ENCODE measurements around the gene RBFOX2.

RBFOX2 gene

DNA sequence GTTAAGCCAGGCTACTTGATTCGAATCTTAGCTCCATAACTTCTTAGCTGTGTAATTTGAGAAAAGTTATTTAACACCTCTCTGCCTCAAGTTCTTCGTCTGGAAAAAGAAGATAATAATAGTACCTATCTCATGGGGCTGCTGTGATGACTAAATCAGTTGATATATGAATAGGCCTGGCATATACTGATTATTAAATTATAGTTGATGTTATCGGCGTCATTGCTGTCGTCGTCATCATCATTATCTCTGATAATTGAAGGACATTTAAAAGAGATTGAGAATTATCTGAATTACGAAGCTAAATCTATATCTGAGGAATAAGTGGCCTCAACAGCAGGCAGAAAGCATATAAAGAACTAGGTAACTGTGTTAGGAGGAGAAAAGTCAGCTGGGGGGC is 165.9 kb downstream of the RBFOX2 start:
- TF ChIP-seq SIN3A (IDR thresholded peaks at IDR 0.05; ENCODE audit: borderline replicate concordance, insufficient read depth, low read length) = no peak
- no peak for TF ChIP-seq FOXP2 (optimal IDR thresholded peaks at IDR 0.05; ENCODE audit: borderline replicate concordance, extremely low read depth, extremely low read length, insufficient read depth)
- TF ChIP-seq POLR2AphosphoS5 (IDR thresholded peaks at IDR 0.05; ENCODE audit: low read depth, low read length) = no peak
- TF ChIP-seq, protein P1, sequence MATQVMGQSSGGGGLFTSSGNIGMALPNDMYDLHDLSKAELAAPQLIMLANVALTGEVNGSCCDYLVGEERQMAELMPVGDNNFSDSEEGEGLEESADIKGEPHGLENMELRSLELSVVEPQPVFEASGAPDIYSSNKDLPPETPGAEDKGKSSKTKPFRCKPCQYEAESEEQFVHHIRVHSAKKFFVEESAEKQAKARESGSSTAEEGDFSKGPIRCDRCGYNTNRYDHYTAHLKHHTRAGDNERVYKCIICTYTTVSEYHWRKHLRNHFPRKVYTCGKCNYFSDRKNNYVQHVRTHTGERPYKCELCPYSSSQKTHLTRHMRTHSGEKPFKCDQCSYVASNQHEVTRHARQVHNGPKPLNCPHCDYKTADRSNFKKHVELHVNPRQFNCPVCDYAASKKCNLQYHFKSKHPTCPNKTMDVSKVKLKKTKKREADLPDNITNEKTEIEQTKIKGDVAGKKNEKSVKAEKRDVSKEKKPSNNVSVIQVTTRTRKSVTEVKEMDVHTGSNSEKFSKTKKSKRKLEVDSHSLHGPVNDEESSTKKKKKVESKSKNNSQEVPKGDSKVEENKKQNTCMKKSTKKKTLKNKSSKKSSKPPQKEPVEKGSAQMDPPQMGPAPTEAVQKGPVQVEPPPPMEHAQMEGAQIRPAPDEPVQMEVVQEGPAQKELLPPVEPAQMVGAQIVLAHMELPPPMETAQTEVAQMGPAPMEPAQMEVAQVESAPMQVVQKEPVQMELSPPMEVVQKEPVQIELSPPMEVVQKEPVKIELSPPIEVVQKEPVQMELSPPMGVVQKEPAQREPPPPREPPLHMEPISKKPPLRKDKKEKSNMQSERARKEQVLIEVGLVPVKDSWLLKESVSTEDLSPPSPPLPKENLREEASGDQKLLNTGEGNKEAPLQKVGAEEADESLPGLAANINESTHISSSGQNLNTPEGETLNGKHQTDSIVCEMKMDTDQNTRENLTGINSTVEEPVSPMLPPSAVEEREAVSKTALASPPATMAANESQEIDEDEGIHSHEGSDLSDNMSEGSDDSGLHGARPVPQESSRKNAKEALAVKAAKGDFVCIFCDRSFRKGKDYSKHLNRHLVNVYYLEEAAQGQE (IDR thresholded peaks at IDR 0.05; ENCODE audit: insufficient read depth in 1 of 2, low read depth in 2 of 2, low read length in 2 of 2) = no peak
- no peak for TF ChIP-seq TAF1 (IDR thresholded peaks at IDR 0.05; ENCODE audit: borderline replicate concordance, insufficient read depth, low read length)

DNA sequence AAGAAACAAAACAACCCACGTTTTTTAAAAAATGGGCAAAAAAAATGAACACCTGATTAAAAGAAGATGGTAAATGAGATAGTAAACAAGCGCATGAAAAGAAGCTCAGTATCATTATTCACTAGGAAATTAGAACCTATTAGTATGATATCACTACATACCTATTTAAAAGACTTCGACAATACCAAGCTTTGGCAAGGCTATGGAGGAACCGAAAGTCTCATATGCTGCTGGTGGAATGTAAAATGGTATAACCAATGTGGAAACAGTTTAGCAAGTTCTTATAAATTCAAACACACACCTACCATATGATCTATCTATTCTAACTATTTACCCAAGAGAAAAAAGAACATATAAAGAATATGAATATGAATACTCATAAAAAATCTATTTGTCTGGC is 167.2 kb downstream of the RBFOX2 start:
- no peak for TF ChIP-seq SIN3A (IDR thresholded peaks at IDR 0.05; ENCODE audit: borderline replicate concordance, insufficient read depth, low read length)
- TF ChIP-seq TAF1 (IDR thresholded peaks at IDR 0.05; ENCODE audit: borderline replicate concordance, insufficient read depth, low read length) = no peak
- no peak for TF ChIP-seq POLR2AphosphoS5 (IDR thresholded peaks at IDR 0.05; ENCODE audit: low read depth, low read length)
- TF ChIP-seq, protein P1 (IDR thresholded peaks at IDR 0.05; ENCODE audit: insufficient read depth in 1 of 2, low read depth in 2 of 2, low read length in 2 of 2) = no peak
- TF ChIP-seq FOXP2 (optimal IDR thresholded peaks at IDR 0.05; ENCODE audit: borderline replicate concordance, extremely low read depth, extremely low read length, insufficient read depth) = no peak

DNA sequence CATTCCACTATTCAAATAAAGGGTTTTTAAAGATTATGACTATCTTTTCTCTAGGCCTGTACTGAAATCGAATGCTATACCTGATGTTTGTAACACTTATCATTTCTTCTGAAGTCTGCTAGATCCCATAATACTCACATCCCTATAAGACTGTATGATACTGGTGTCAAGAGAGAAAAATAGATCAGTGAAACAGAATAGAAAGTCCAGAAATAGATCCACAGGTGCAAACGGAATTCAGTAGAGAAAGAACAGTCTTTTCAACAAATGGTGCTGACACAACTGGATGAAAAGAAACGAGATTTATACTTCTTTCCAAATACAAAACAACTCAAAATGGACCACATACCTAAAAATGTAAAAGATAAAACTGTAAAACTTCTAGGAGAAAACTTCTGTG is 167.8 kb downstream of the RBFOX2 start:
- TF ChIP-seq FOXP2 (optimal IDR thresholded peaks at IDR 0.05; ENCODE audit: borderline replicate concordance, extremely low read depth, extremely low read length, insufficient read depth) (no peak), POLR2AphosphoS5 (IDR thresholded peaks at IDR 0.05; ENCODE audit: low read depth, low read length) (no peak), TAF1 (IDR thresholded peaks at IDR 0.05; ENCODE audit: borderline replicate concordance, insufficient read depth, low read length) (no peak), SIN3A (IDR thresholded peaks at IDR 0.05; ENCODE audit: borderline replicate concordance, insufficient read depth, low read length) (no peak)
- TF ChIP-seq, protein P1 (IDR thresholded peaks at IDR 0.05; ENCODE audit: insufficient read depth in 1 of 2, low read depth in 2 of 2, low read length in 2 of 2) = no peak

DNA sequence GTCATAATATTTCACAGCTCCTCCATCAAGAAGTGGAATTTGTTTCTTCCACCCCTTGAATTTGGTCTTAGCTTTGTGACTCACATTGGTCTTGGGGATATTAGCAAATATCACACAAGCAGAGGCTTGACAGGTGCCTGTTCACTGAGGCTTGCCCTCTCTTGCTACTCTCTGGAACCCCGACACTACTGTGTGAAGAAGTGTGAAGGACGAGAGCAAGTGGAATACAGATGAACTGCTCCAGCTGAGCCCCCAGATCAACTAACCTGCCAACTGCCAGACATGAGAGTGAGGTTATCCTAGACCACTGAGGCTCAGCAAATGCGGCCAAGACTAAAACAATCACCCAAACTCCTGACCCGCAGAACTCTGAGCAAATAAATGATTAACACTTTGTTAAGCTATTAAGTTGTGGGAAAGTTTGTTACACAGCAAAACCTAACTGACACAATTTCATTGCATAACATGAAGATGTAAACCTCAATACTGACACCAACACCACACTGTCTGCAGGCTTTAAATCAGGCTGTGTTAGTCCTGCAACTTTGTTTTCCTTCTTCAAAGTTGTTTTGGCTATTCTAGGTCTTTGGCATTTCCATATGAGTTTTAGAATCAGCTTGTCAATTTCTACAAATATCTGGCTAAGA is 168.4 kb downstream of the RBFOX2 start:
- TF ChIP-seq SIN3A (IDR thresholded peaks at IDR 0.05; ENCODE audit: borderline replicate concordance, insufficient read depth, low read length) = no peak

DNA sequence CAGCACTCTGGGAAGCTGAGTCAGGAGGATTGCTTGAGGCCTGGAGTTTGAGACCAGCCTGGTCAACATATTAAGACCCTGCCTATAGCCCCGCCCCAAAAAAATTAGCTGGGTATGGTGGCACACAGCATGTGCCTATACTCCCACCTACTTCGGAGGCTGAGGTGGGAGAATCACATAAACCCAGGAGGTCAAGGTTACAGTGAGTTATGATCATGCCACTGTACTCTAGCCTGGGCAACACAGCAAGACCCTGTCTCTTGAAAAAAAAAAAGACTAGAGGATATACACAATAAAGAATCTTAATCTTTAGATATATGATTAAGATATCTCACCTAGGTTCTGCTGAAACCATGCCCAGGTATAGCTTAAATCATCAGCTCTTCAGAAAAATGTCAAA is 174.3 kb downstream of the RBFOX2 start:
- TF ChIP-seq, protein P1 (IDR thresholded peaks at IDR 0.05; ENCODE audit: insufficient read depth in 1 of 2, low read depth in 2 of 2, low read length in 2 of 2) = no peak
- TF ChIP-seq TAF1 (IDR thresholded peaks at IDR 0.05; ENCODE audit: borderline replicate concordance, insufficient read depth, low read length) (no peak), FOXP2 (optimal IDR thresholded peaks at IDR 0.05; ENCODE audit: borderline replicate concordance, extremely low read depth, extremely low read length, insufficient read depth) (no peak), SIN3A (IDR thresholded peaks at IDR 0.05; ENCODE audit: borderline replicate concordance, insufficient read depth, low read length) (no peak), POLR2AphosphoS5 (IDR thresholded peaks at IDR 0.05; ENCODE audit: low read depth, low read length) (no peak)
